Fibroblast of lung (primary cell): Measurements from ENCODE around the gene DNAH17.

Experiments used
- CTCF ChIP-seq, 2 donors: IDR thresholded peaks in 1 of 2; conservative IDR thresholded peaks in 1 of 2; 1 replicate in 1 of 2; 2 replicates in 1 of 2; pipeline ENCODE4 v1.5.1; 2011 to 2012; ENCODE audit warnings: low read length in 2 of 2, control low read depth in 1 of 2, inconsistent platforms in 1 of 2, low read depth in 1 of 2, mild to moderate bottlenecking in 1 of 2
- EZH2 ChIP-seq: IDR thresholded peaks from 2 replicates; pipeline ENCODE4 v1.5.1; 2012; ENCODE audit warnings: low read length, control low read depth, mild to moderate bottlenecking; ENCODE audit errors: missing control alignments

GRCh38 chr17:78523934-78524655, 53.1 kb downstream of the DNAH17 start:
- TF ChIP-seq CTCF (conservative IDR thresholded peaks at IDR 0.05 in 1 of 2, IDR thresholded peaks at IDR 0.05 in 1 of 2; ENCODE audit: low read depth in 1 of 2, low read length in 2 of 2) (no peak), EZH2 (no peak)
